H9 (cell line): ENCODE results near the gene EIF5A2. TPM values are rescaled to one million over a fixed set of nuclear protein-coding genes. Genes with fewer than 3 reads are reported as not detected.

Experiments
- DNase-seq: peaks from one replicate; pipeline ENCODE4 v3.0.0-alpha.2; 2017
- H2AFZ ChIP-seq: one replicate; pipeline ENCODE4 v1.6.1; 2013; ENCODE audit warnings: mild to moderate bottlenecking, low read length, control low read depth, moderate library complexity
- H2AK5ac ChIP-seq: 2 replicates; pipeline ENCODE4 v1.6.1; 2013; ENCODE audit warnings: low read length, control low read depth, mixed read lengths; ENCODE audit not compliant: insufficient read length
- H2BK120ac ChIP-seq: one replicate; pipeline ENCODE4 v1.6.1; 2013; ENCODE audit warnings: low read depth, mild to moderate bottlenecking, low read length, control low read depth, inconsistent platforms; ENCODE audit not compliant: poor library complexity, severe bottlenecking
- H2BK12ac ChIP-seq: 2 replicates; pipeline ENCODE4 v1.6.1; 2013; ENCODE audit warnings: low read length, control low read depth, mixed read lengths, low read depth; ENCODE audit not compliant: insufficient read length
- H2BK15ac ChIP-seq: 2 replicates; pipeline ENCODE4 v1.6.1; 2013; ENCODE audit warnings: low read depth, low read length, control low read depth
- H2BK20ac ChIP-seq: one replicate; pipeline ENCODE4 v1.6.1; 2013; ENCODE audit warnings: low read depth, mild to moderate bottlenecking, low read length, control low read depth, inconsistent platforms; ENCODE audit not compliant: poor library complexity, severe bottlenecking
- H2BK5ac ChIP-seq: 2 replicates; pipeline ENCODE4 v1.6.1; 2013; ENCODE audit warnings: low read length, control low read depth, mixed read lengths; ENCODE audit not compliant: insufficient read length
- H3K14ac ChIP-seq: 2 replicates; pipeline ENCODE4 v1.6.1; 2013; ENCODE audit warnings: low read length, control low read depth; ENCODE audit not compliant: insufficient read depth
- H3K18ac ChIP-seq: 2 replicates; pipeline ENCODE4 v1.6.1; 2013; ENCODE audit warnings: low read depth, mild to moderate bottlenecking, mixed read lengths, low read length, control low read depth; ENCODE audit not compliant: insufficient read length
- H3K23ac ChIP-seq: 2 replicates; pipeline ENCODE4 v1.6.1; 2013; ENCODE audit warnings: low read length, control low read depth, mixed read lengths, low read depth; ENCODE audit not compliant: insufficient read length
- H3K23me2 ChIP-seq: 2 replicates; pipeline ENCODE4 v1.6.1; 2013; ENCODE audit warnings: low read depth, mild to moderate bottlenecking, mixed read lengths, low read length, control low read depth; ENCODE audit not compliant: insufficient read length, poor library complexity, severe bottlenecking
- H3K27ac ChIP-seq: 2 replicates; pipeline ENCODE4 v1.5.1; 2013; ENCODE audit warnings: low read length, control low read depth, mixed read lengths, low read depth; ENCODE audit not compliant: insufficient read length
- H3K27me3 ChIP-seq: 2 replicates; pipeline ENCODE4 v1.6.1; 2013; ENCODE audit warnings: low read length, control low read depth, inconsistent platforms; ENCODE audit not compliant: insufficient read depth
- H3K4ac ChIP-seq: 2 replicates; pipeline ENCODE4 v1.6.1; 2013; ENCODE audit warnings: low read depth, mild to moderate bottlenecking, control low read depth, inconsistent platforms, low read length, moderate library complexity
- H3K4me1 ChIP-seq: 2 replicates; pipeline ENCODE4 v1.6.1; 2013; ENCODE audit warnings: low read length, control low read depth, inconsistent platforms; ENCODE audit not compliant: insufficient read depth
- H3K4me2 ChIP-seq: 2 replicates; pipeline ENCODE4 v1.6.1; 2013; ENCODE audit warnings: low read length, control low read depth, mixed read lengths; ENCODE audit not compliant: insufficient read length, insufficient read depth
- H3K56ac ChIP-seq: 2 replicates; pipeline ENCODE4 v1.6.1; 2013; ENCODE audit warnings: low read depth, mild to moderate bottlenecking, mixed read lengths, low read length, control low read depth; ENCODE audit not compliant: insufficient read length
- H3K79me1 ChIP-seq: 2 replicates; pipeline ENCODE4 v1.6.1; 2013; ENCODE audit warnings: low read depth, mild to moderate bottlenecking, moderate library complexity, low read length, control low read depth, inconsistent platforms; ENCODE audit not compliant: insufficient read depth, poor library complexity, severe bottlenecking
- H3K79me2 ChIP-seq: 2 replicates; pipeline ENCODE4 v1.6.1; 2013; ENCODE audit warnings: low read length, control low read depth, inconsistent platforms; ENCODE audit not compliant: insufficient read depth
- H3K9ac ChIP-seq: 2 replicates; pipeline ENCODE4 v1.6.1; 2013; ENCODE audit warnings: low read length, control low read depth, mixed read lengths; ENCODE audit not compliant: insufficient read length; ENCODE audit errors: extremely low read depth
- H3K9me3 ChIP-seq: one replicate; pipeline ENCODE4 v1.6.1; 2013; ENCODE audit warnings: low read depth, low read length, inconsistent platforms; ENCODE audit not compliant: control insufficient read depth
- H3T11ph ChIP-seq: one replicate; pipeline ENCODE4 v1.6.1; 2013; ENCODE audit warnings: mild to moderate bottlenecking, low read length, control low read depth, inconsistent platforms
- H4K20me1 ChIP-seq: one replicate; pipeline ENCODE4 v1.6.1; 2013; ENCODE audit not compliant: control insufficient read depth, insufficient read length, insufficient read depth
- H4K5ac ChIP-seq: 2 replicates; pipeline ENCODE4 v1.6.1; 2013; ENCODE audit warnings: low read depth, mild to moderate bottlenecking, mixed read lengths, low read length, control low read depth; ENCODE audit not compliant: insufficient read length
- H4K8ac ChIP-seq: replicated peaks from 2 replicates; pipeline ENCODE4 v1.6.1; 2013; ENCODE audit warnings: low read length, control low read depth, mixed read lengths, low read depth; ENCODE audit not compliant: insufficient read length
- H4K91ac ChIP-seq: 2 replicates; pipeline ENCODE4 v1.6.1; 2013; ENCODE audit warnings: low read depth, mild to moderate bottlenecking, moderate library complexity, mixed read lengths, low read length, control low read depth; ENCODE audit not compliant: insufficient read length
- H3K27ac Mint-ChIP-seq, 3 experiments: 2 replicates in 2 of 3; 3 replicates in 1 of 3; pipeline ENCODE4 v1.8.0; 2020 to 2021; ENCODE audit warnings: mixed read lengths in 3 of 3, mild to moderate bottlenecking in 1 of 3, moderate library complexity in 1 of 3
- H3K27me3 Mint-ChIP-seq: 2 replicates; pipeline ENCODE4 v1.8.0; 2021; ENCODE audit warnings: low read depth, mild to moderate bottlenecking, moderate library complexity, mixed read lengths
- H3K36me3 Mint-ChIP-seq, 3 experiments: 2 replicates in 2 of 3; 3 replicates in 1 of 3; pipeline ENCODE4 v1.8.0; 2020 to 2021; ENCODE audit warnings: low read depth in 3 of 3, mixed read lengths in 3 of 3; ENCODE audit not compliant: insufficient read depth in 1 of 3
- H3K4me1 Mint-ChIP-seq, 2 experiments: 2 replicates each; pipeline ENCODE4 v1.8.0; 2020; ENCODE audit warnings: mixed read lengths in 2 of 2
- H3K4me3 Mint-ChIP-seq, 2 experiments: 2 replicates in 1 of 2; 3 replicates in 1 of 2; pipeline ENCODE4 v1.8.0; 2020 to 2021; ENCODE audit warnings: mild to moderate bottlenecking in 2 of 2, mixed read lengths in 2 of 2, moderate library complexity in 1 of 2
- H3K9me3 Mint-ChIP-seq, 2 experiments: 2 replicates in 1 of 2; 3 replicates in 1 of 2; pipeline ENCODE4 v1.8.0; 2020; ENCODE audit warnings: mild to moderate bottlenecking in 2 of 2, mixed read lengths in 2 of 2, moderate library complexity in 1 of 2
- CTCF ChIP-seq: fragments of 200-600 bp; sonication (generic); conservative IDR thresholded peaks from 3 replicates; pipeline ENCODE4 v1.8.0; 2021; ENCODE audit warnings: antibody characterized with exemption, mild to moderate bottlenecking
- WGBS: extraction: QIAGEN DNeasy Blood & Tissue Kit; methylation state at CpG from one replicate; pipeline ENCODE4 v1.1.7; 2013; ENCODE audit warnings: missing lambda C conversion rate, low lambda C conversion rate, mixed read lengths; ENCODE audit not compliant: insufficient read length; ENCODE audit errors: extremely low coverage; 5-methylcytosine and 5-hydroxymethylcytosine counted together
- total RNA-seq: library from RNA; stranded (reverse); gene quantifications from 2 replicates; pipeline ENCODE4 v1.2.1, GENCODE V29; 2021

EIF5A2 gene
- total RNA-seq, 1 experiment from 2014 or later, result 7.7 TPM

GRCh38 chr3:170858599-170858998, 49.8 kb downstream of the EIF5A2 start:
- Histone ChIP-seq H3K23me2 (no peaks in the 10 kb centered on the region), H3K9ac (no peak overlapping the region), H3K18ac (no peak overlapping the region), H2AK5ac (no peak overlapping the region), H3K79me1 (no peaks in the 10 kb centered on the region), H3K9me3 (no peaks in the 10 kb centered on the region), H3T11ph (no peak overlapping the region), H3K4me2 (no peak overlapping the region), H2BK15ac (no peak overlapping the region), H4K20me1 (no peaks in the 10 kb centered on the region), H4K91ac (no peak overlapping the region), H3K4me1 (peaks cover 1% of the 10 kb centered on the region; the same call in 1 of the 2 replicates), H3K4ac (no peak overlapping the region), H3K23ac (no peak overlapping the region), H4K8ac (no peak overlapping the region), H2BK5ac (no peak overlapping the region), H3K79me2 (no peaks in the 10 kb centered on the region), H3K27ac (no peak overlapping the region), H3K27me3 (no peaks in the 10 kb centered on the region), H4K5ac (no peak overlapping the region), H2BK20ac (no peak overlapping the region), H2AFZ (no peak overlapping the region), H2BK120ac (no peak overlapping the region), H3K14ac (no peak overlapping the region), H3K56ac (no peak overlapping the region), H2BK12ac (no peak overlapping the region)
- no CpG with 5 or more reads among the region's 5 CpGs for WGBS
- no peak overlapping the region for H3K4me3 Mint-ChIP-seq
- TF ChIP-seq CTCF, result no peak
- no peak overlapping the region for H3K27ac Mint-ChIP-seq
- H3K36me3 Mint-ChIP-seq, result no peaks in the 10 kb centered on the region
- H3K27me3 Mint-ChIP-seq, result no peaks in the 10 kb centered on the region
- no peaks in the 10 kb centered on the region for H3K9me3 Mint-ChIP-seq
- H3K4me1 Mint-ChIP-seq, result peaks cover 5% of the 10 kb centered on the region in 2 experiments
- DNase-seq, result no peak
